HEK293T (cell line): Measurements from ENCODE around the gene OR7C1.

ENCODE experiments used
- ARNT ChIP-seq: fragments of 450-650 bp; IDR thresholded peaks from 2 replicates; pipeline ENCODE4 v1.6.1; 2017; ENCODE audit warnings: mild to moderate bottlenecking
- ELF4 ChIP-seq: fragments of 450-650 bp; IDR thresholded peaks from 2 replicates; pipeline ENCODE4 v1.6.1; 2017; ENCODE audit warnings: antibody characterized with exemption
- FOXA1 ChIP-seq: fragments of 450-650 bp; IDR thresholded peaks from 2 replicates; pipeline ENCODE4 v1.6.1; 2016; ENCODE audit warnings: mild to moderate bottlenecking
- FOXK2 ChIP-seq: fragments of 450-650 bp; IDR thresholded peaks from 2 replicates; pipeline ENCODE4 v1.6.1; 2016; ENCODE audit warnings: mild to moderate bottlenecking
- FOXM1 ChIP-seq: fragments of 450-650 bp; IDR thresholded peaks from 2 replicates; pipeline ENCODE4 v1.6.1; 2017; ENCODE audit warnings: mild to moderate bottlenecking, borderline replicate concordance
- HDGF ChIP-seq: fragments of 450-650 bp; IDR thresholded peaks from 2 replicates; pipeline ENCODE4 v1.6.1; 2017; ENCODE audit warnings: antibody characterized with exemption, borderline replicate concordance
- NFRKB ChIP-seq: fragments of 450-650 bp; IDR thresholded peaks from 2 replicates; pipeline ENCODE4 v1.6.1; 2016; ENCODE audit warnings: mild to moderate bottlenecking, moderate library complexity
- SUZ12 ChIP-seq: fragments of 450-650 bp; IDR thresholded peaks from 2 replicates; pipeline ENCODE4 v1.6.1; 2016; ENCODE audit warnings: mild to moderate bottlenecking
- TARDBP ChIP-seq: fragments of 450-650 bp; IDR thresholded peaks from 2 replicates; pipeline ENCODE4 v1.6.1; 2016

DNA sequence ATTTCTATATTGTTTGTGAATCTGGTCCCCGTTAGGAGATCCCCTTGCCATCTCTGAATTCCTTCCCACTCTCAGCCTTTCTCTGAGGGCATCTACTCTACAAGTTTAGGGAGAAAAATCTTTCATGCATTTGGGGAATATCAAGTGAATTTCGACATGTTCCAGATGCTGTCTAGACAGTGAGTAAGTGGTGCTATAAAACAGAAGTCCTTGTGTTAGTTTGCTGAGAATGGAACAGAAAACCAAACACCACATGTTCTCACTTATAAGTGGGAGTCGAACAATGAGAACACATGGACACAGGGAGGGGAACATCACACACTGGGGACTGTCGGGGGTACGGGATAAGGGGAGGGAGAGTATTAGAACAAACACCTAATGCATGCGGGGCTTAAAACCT is 8.6 kb upstream of the OR7C1 start:
- TF ChIP-seq FOXK2 (no peak), FOXM1 (no peak), FOXA1 (no peak), HDGF (no peak), TARDBP (no peak), NFRKB (no peak), ELF4 (no peak), ARNT (no peak), SUZ12 (no peak)
